Activated naive CD8-positive, alpha-beta T cell treated with anti-CD3 and anti-CD28 coated beads for 36 hours (primary cell): ENCODE data around the gene SORBS1. TPM values are rescaled to one million over a fixed set of nuclear protein-coding genes. Genes with fewer than 3 reads are reported as not detected.
A peak's percentile ranks its signal among the peaks of the same experiment; 100 is the strongest.

Source experiments
- DNase-seq: peaks from one replicate; pipeline ENCODE4 v3.0.0; 2021
- H3K27ac Mint-ChIP-seq: one replicate; pipeline ENCODE4 v1.8.0; 2022; ENCODE audit warnings: mild to moderate bottlenecking, moderate library complexity, mixed read lengths
- H3K27me3 Mint-ChIP-seq: one replicate; pipeline ENCODE4 v1.8.0; 2022; ENCODE audit warnings: mild to moderate bottlenecking, mixed read lengths
- H3K36me3 Mint-ChIP-seq: one replicate; pipeline ENCODE4 v1.8.0; 2021; ENCODE audit warnings: mild to moderate bottlenecking, mixed read lengths
- H3K4me1 Mint-ChIP-seq: one replicate; pipeline ENCODE4 v1.8.0; 2021; ENCODE audit warnings: mixed read lengths
- H3K4me3 Mint-ChIP-seq: one replicate; pipeline ENCODE4 v1.8.0; 2022; ENCODE audit warnings: mild to moderate bottlenecking, moderate library complexity, mixed read lengths
- H3K9me3 Mint-ChIP-seq: one replicate; pipeline ENCODE4 v1.8.0; 2022; ENCODE audit warnings: mixed read lengths
- total RNA-seq, 2 experiments: library from RNA; stranded (reverse); gene quantifications; one replicate each; pipeline ENCODE4 v1.2.3, GENCODE V29; 2021

The SORBS1 gene
- total RNA-seq, 2 experiments from 2014 or later = 0.54 to 0.64 TPM

GRCh38 chr10:95522117-95522516 lies 39.1 kb downstream of the SORBS1 start:
- H3K36me3 Mint-ChIP-seq = no peaks in the 10 kb centered on the region
- no peaks in the 10 kb centered on the region for H3K9me3 Mint-ChIP-seq
- no peak overlapping the region for H3K27ac Mint-ChIP-seq
- no peaks in the 10 kb centered on the region for H3K27me3 Mint-ChIP-seq
- no peaks in the 10 kb centered on the region for H3K4me1 Mint-ChIP-seq
- H3K4me3 Mint-ChIP-seq = no peak overlapping the region
- DNase-seq = no peak

DNA sequence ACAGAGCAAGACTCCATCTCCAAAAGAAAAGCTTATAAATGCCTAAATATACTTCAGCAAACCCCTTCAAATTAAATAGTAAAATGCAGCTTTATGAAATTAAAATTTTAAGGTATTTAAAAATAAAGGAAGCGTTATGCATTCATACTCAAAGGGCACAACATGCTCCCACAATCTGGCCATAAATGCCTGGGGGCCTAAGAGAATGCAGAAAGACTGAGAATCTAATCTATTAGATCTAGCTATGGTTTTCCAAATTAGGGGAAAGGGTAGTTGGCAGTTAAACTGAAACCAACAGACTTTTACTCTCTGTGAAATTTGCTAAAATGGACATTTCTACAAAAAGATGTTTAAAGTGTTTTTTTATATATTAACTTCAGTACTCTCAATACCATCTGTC lies 40.6 kb downstream of the SORBS1 start:
- no peak overlapping the region for H3K27ac Mint-ChIP-seq
- DNase-seq = no peak
- no peaks in the 10 kb centered on the region for H3K9me3 Mint-ChIP-seq
- no peaks in the 10 kb centered on the region for H3K27me3 Mint-ChIP-seq
- H3K36me3 Mint-ChIP-seq = no peaks in the 10 kb centered on the region
- no peaks in the 10 kb centered on the region for H3K4me1 Mint-ChIP-seq
- H3K4me3 Mint-ChIP-seq = no peak overlapping the region

DNA sequence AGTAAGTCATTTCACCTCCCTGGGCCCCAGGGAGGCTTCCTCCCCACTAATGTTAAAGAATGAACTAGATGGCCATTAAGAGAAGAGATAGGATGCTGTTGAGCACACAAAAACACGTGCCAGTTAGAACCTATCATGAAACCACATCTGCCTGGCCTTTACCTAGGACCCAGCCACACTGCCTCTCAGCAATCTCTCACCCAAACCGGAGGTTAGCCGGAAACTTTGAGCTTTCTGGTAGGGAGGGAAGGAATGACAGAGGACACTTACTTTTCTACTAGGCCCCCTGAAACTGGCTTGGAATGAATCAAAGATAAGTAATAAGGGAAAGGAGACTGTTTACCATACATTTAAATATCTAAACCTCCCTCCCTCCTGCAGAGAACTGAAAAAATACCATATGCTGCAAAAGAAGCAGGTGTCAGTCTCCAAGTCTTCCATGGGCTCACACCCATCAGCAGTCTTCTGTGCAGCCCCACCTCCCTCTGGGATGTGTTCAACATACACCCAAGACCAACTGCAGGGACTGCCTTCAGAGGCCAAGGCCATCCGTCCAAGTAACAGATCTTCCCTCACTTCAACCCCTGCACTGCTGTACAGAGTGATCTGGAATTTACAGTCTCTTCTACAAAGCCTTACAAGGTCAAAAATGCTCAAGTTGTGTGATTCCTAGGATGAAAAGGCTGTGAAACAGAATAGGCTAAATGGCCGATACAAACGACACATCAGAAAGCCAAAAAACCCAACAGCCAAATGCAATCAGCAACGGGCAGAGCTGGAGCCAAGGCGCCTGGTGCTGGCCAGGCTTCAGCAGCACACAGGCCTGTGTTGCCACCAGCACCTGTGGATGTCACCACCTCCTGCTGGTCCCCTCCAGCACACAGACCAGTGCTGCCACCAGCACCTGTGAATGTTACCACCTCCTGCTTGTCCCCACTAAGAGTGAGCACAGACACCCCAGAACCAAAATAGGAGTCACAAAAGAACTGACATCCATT lies 42.4 kb downstream of the SORBS1 start:
- no peaks in the 10 kb centered on the region for H3K36me3 Mint-ChIP-seq
- H3K4me3 Mint-ChIP-seq = no peak overlapping the region
- no peak for DNase-seq
- H3K27me3 Mint-ChIP-seq = no peaks in the 10 kb centered on the region
- H3K4me1 Mint-ChIP-seq = peaks cover 4% of the 10 kb centered on the region
- H3K9me3 Mint-ChIP-seq = no peaks in the 10 kb centered on the region
- peak overlapping the region; percentile 35 for H3K27ac Mint-ChIP-seq

DNA sequence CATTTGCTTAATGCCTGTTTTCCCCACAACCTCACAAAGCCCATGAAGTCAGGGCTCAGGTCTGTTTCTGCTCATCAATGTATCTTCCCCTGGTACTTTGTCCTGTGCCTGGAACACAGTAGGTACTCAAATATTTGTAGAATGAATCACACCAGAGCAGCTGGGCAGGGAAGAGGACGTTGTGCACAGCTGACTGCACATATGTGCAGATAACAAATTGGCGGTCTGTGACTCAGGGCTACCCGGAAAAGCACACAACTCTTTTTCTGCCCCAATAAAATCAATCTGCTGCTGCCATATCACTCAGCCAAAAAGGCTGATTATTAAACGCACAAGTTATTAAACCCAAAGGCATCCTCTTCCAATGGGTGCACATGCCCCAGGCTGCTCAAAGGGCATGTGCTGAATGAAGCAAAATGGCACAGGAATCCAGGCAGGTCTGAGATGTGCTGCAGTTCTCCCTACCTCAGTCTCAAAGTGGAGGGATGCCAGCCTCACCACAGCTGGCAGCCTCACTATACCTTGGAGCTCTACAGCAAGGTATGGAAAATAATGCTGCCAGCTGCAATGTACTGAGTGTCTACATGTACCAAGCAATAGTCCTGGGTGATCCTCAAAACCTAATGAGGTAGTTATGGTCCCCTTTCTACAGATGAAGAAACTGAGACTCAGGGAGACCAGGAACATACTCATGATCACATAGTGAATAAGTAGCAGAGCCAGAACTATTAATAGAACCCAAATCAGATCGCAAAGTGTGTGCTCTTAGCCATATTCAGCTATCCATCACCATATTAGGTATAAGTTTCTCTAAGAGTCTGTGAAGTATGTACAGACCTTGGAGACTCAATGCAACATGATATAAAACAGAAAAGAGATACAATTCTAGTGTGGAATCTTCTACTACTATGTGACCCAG lies 43.4 kb downstream of the SORBS1 start:
- H3K36me3 Mint-ChIP-seq = no peaks in the 10 kb centered on the region
- no peaks in the 10 kb centered on the region for H3K9me3 Mint-ChIP-seq

DNA sequence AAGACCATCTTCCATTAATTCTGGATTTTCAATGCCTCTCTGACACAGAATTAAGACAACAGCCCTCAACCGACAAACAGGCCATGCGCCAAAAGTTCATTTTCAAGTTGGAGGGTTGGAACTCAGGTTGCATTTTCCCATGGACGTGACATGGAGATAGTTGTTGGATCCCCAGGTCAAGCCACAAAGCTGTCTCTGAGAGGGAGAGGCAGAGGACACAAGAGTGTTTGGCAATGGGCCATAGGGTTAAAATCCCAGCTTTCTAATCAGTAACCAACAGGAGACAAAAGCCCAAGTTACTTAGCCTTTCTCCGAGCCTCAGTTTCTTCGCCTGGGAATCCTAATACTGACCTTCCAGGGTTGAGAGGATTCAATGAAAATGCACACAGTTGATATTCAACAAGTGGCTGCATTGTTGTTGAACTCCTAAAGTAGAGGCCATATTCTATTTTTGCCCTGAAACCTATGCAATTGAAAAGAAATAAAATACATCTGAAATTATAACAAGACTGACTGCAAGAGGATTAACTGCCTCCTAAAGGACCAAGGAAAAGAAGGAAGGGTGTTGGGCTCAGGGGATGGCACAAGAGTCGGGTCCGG lies 44.3 kb downstream of the SORBS1 start:
- DNase-seq = no peak
- Mint-ChIP-seq H3K9me3 (no peaks in the 10 kb centered on the region), H3K4me1 (peaks cover 4% of the 10 kb centered on the region), H3K27ac (no peak overlapping the region), H3K4me3 (no peak overlapping the region), H3K36me3 (no peaks in the 10 kb centered on the region), H3K27me3 (peaks cover 4% of the 10 kb centered on the region)

More for the DNA sequence above, 43.4 kb downstream of the SORBS1 start:
- Mint-ChIP-seq H3K4me3 (no peak overlapping the region), H3K4me1 (peaks cover 4% of the 10 kb centered on the region), H3K27ac (no peak overlapping the region), H3K27me3 (no peaks in the 10 kb centered on the region)
- no peak for DNase-seq

DNA sequence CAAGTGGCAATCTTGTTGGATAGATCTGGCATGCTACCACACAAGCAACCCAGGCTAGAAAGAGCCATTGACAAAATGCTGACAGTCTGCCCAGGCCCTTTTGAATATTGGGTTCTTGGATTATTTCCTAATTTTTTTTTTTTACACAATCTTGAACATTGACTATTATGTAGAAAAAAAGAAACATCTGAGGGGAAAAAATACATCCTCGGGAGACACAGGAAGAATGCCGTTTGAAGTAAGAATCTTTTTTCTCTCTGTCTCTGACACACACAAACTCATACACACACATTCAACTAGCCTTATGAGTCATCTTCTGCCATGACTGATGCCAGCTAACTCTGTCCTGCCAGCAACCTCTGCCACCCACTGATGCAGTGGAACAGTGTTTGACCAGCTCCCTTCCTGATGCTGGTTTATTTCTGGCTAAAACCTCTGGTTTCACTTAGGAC lies 47.2 kb downstream of the SORBS1 start:
- Mint-ChIP-seq H3K27ac (no peak overlapping the region), H3K36me3 (no peaks in the 10 kb centered on the region), H3K9me3 (no peaks in the 10 kb centered on the region), H3K4me1 (peaks cover 4% of the 10 kb centered on the region), H3K27me3 (peaks cover 4% of the 10 kb centered on the region), H3K4me3 (no peak overlapping the region)
- DNase-seq = no peak

DNA sequence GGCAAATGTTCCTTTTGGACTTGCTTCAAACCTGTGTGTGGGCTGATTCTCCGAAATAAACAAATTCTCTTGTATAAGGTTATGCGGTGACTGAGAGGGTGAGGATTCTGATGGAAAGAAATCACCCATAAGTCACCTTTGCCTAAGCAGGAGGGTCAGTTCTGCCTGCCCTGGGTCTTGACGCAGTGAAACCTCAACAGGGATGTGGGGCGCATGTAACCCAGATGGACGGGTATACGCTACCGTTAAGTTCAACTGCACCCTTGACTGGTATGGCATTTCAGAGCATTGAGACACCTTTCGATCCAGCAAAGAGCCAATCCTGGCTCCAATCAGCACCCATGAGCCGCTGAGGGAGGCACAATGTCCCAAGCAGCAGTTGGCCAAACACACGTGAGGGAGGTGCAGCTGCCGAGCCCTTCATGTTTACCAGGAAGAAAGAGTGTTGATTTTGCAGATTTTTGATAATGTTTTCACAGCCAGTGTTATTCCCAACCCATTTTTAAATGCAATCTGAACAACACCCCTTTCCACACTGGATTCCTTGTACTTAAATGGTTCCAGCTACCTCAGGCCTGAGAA lies 48.1 kb downstream of the SORBS1 start:
- H3K4me3 Mint-ChIP-seq = no peak overlapping the region
- DNase-seq = no peak
- peaks cover 4% of the 10 kb centered on the region for H3K27me3 Mint-ChIP-seq
- H3K9me3 Mint-ChIP-seq = no peaks in the 10 kb centered on the region
- no peak overlapping the region for H3K27ac Mint-ChIP-seq
- H3K4me1 Mint-ChIP-seq = peaks cover 4% of the 10 kb centered on the region
- H3K36me3 Mint-ChIP-seq = no peaks in the 10 kb centered on the region

DNA sequence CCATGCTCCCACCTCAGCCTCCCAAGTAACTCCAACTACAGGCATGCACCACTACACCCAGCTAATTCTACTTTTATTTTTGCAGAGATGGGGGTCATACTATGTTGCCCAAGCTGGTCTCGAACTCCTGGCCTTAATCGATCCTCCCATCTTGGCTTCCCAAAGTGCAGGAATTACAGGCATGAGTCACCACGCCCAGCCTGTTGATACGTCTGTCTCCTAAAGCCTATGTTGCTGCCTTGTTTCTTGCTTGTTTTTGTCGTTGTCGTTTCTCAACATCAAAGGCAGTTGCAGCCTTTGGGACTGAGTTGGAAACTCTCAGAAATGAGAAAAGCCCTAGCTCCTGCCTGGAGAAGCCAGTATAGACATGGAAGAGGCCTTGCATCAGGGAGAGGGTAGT lies 49.9 kb downstream of the SORBS1 start:
- H3K27me3 Mint-ChIP-seq = peaks cover 4% of the 10 kb centered on the region
- peaks cover 4% of the 10 kb centered on the region for H3K4me1 Mint-ChIP-seq
- H3K27ac Mint-ChIP-seq = no peak overlapping the region
- DNase-seq = no peak
- H3K36me3 Mint-ChIP-seq = no peaks in the 10 kb centered on the region
- no peak overlapping the region for H3K4me3 Mint-ChIP-seq
- no peaks in the 10 kb centered on the region for H3K9me3 Mint-ChIP-seq

GRCh38 chr10:95509251-95509650 lies 51.9 kb downstream of the SORBS1 start:
- Mint-ChIP-seq H3K36me3 (no peaks in the 10 kb centered on the region), H3K4me3 (no peak overlapping the region), H3K27me3 (peaks cover 4% of the 10 kb centered on the region), H3K9me3 (no peaks in the 10 kb centered on the region), H3K4me1 (peaks cover 4% of the 10 kb centered on the region), H3K27ac (no peak overlapping the region)
- no peak for DNase-seq

DNA sequence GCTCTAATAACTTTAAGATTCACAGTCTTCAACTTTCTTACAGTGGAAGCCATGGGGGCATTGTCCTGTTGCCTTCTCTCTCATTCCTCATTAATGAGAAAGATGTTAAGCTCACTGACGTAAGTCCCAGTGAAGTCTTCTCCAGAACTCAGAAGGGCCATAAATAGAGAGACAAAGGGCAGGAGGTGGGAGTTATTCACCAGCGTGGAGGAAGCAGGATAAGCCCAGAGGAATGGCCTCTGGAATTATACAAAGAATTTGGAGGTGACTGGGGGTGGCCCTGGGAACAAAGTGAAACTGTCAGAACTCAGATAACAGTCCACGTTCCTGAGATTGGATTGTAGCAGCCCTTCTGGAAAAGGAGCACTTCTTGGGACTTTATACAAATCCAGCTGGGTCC lies 52.4 kb downstream of the SORBS1 start:
- Mint-ChIP-seq H3K4me3 (no peak overlapping the region), H3K9me3 (no peaks in the 10 kb centered on the region), H3K27ac (no peak overlapping the region), H3K36me3 (no peaks in the 10 kb centered on the region), H3K27me3 (peaks cover 4% of the 10 kb centered on the region), H3K4me1 (no peaks in the 10 kb centered on the region)
- no peak for DNase-seq

DNA sequence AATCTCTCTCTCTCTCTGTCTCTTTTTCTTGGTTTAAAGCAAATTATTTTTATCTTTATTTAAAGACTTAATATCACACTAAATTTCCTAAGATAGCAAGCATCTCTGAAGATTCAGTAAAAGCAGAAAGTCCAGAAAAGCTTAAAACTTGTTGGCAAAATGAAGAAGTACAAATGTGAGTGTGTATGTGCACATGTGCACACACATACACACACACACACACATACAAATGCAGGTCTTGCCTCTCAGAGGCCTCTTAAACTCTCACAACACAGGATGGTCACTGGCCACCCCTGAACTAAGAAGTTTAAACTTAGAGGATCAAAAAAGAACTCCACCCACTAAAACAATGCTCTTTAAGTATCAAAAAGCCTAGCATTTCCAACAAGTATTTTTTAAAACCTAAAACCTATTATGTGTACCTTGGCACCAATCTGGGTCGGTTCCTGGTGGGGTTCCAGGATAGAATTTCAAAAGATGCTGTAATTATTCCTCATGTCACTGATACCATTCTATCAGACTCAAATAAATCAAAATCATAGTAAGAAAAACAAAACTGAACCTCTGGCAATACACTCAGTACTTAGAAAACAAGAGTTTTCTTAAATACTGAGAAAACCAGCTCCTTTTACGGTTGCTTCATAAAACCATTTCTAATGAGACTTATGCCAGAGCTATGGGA lies 55.0 kb downstream of the SORBS1 start:
- no peaks in the 10 kb centered on the region for H3K9me3 Mint-ChIP-seq
- H3K27ac Mint-ChIP-seq = no peak overlapping the region
- H3K36me3 Mint-ChIP-seq = no peaks in the 10 kb centered on the region
- H3K4me3 Mint-ChIP-seq = no peak overlapping the region
- DNase-seq = no peak
- no peaks in the 10 kb centered on the region for H3K4me1 Mint-ChIP-seq
- H3K27me3 Mint-ChIP-seq = no peaks in the 10 kb centered on the region

- Mint-ChIP-seq H3K27ac (no peak overlapping the region), H3K27me3 (no peaks in the 10 kb centered on the region), H3K4me1 (peaks cover 3% of the 10 kb centered on the region), H3K4me3 (no peak overlapping the region), H3K36me3 (no peaks in the 10 kb centered on the region), H3K9me3 (no peaks in the 10 kb centered on the region)
- no peak for DNase-seq
Observed at GRCh38 chr10:95505641-95506040, 55.5 kb downstream of the SORBS1 start.

GRCh38 chr10:95505084-95505610 lies 56.0 kb downstream of the SORBS1 start:
- H3K9me3 Mint-ChIP-seq = no peaks in the 10 kb centered on the region
- H3K36me3 Mint-ChIP-seq = no peaks in the 10 kb centered on the region
- peaks cover 3% of the 10 kb centered on the region for H3K4me1 Mint-ChIP-seq
- DNase-seq = no peak
- H3K27ac Mint-ChIP-seq = no peak overlapping the region
- H3K4me3 Mint-ChIP-seq = no peak overlapping the region
- H3K27me3 Mint-ChIP-seq = no peaks in the 10 kb centered on the region

- Mint-ChIP-seq H3K9me3 (no peaks in the 10 kb centered on the region), H3K4me3 (no peak overlapping the region), H3K4me1 (peaks cover 3% of the 10 kb centered on the region), H3K27me3 (peaks cover 4% of the 10 kb centered on the region), H3K36me3 (no peaks in the 10 kb centered on the region), H3K27ac (no peak overlapping the region)
- no peak for DNase-seq
Observed at GRCh38 chr10:95504246-95504691, 56.9 kb downstream of the SORBS1 start.
